Hematopoietic multipotent progenitor cell treated with erythropoietin and hydrocortisone succinate and interleukin-3 and kit ligand, for 17 days (in vitro differentiated cells): ENCODE results near the gene BAHD1.

Experiments used
- DNase-seq: peaks from one replicate; pipeline ENCODE4 v3.0.0-alpha.2; 2015; ENCODE audit warnings: low spot score

Gene BAHD1

GRCh38 chr15:40440743-40441564 lies at the start of gene BAHD1:
TSS of gene BAHD1 (plus strand) at chr15:40440953. CDS start at chr15:40458465, 17,512 bp downstream.
- peak; percentile 91 for DNase-seq

- DNase-seq = no peak
Measured at GRCh38 chr15:40392986-40393948, 47.5 kb upstream of the BAHD1 start.

GRCh38 chr15:40397688-40398412 lies 42.9 kb upstream of the BAHD1 start:
- no peak for DNase-seq

GRCh38 chr15:40398413-40398873 lies 42.3 kb upstream of the BAHD1 start:
- no peak for DNase-seq

GRCh38 chr15:40399370-40399769 lies 41.4 kb upstream of the BAHD1 start:
- DNase-seq = no peak

GRCh38 chr15:40405501-40406381 lies 35.0 kb upstream of the BAHD1 start, which contains the start of gene IVD:
TSS of gene IVD (plus strand) at chr15:40405795. CDS start at chr15:40405828, 33 bp downstream.
- peak; percentile 88 for DNase-seq

- DNase-seq = no peak
Measured at GRCh38 chr15:40407330-40407990, 33.3 kb upstream of the BAHD1 start.

GRCh38 chr15:40409366-40409765 lies 31.4 kb upstream of the BAHD1 start:
- DNase-seq = no peak

- no peak for DNase-seq
Measured at GRCh38 chr15:40410476-40410875, 30.3 kb upstream of the BAHD1 start.

GRCh38 chr15:40412095-40412759 lies 28.5 kb upstream of the BAHD1 start:
- no peak for DNase-seq

- no peak for DNase-seq
Measured at GRCh38 chr15:40413036-40413435, 27.7 kb upstream of the BAHD1 start.

- no peak for DNase-seq
Measured at GRCh38 chr15:40414816-40415215, 25.9 kb upstream of the BAHD1 start.

- no peak for DNase-seq
Measured at GRCh38 chr15:40415226-40415625, 25.5 kb upstream of the BAHD1 start.

GRCh38 chr15:40416056-40416455 lies 24.7 kb upstream of the BAHD1 start:
- no peak for DNase-seq

- DNase-seq = no peak
Measured at GRCh38 chr15:40418126-40418525, 22.6 kb upstream of the BAHD1 start.

GRCh38 chr15:40420071-40420713 lies 20.6 kb upstream of the BAHD1 start:
- no peak for DNase-seq

GRCh38 chr15:40420793-40421192 lies 20.0 kb upstream of the BAHD1 start:
- DNase-seq = no peak

GRCh38 chr15:40421246-40422157 lies 19.3 kb upstream of the BAHD1 start:
- DNase-seq = peak; percentile 73
